GM19328 (cell line): Measurements from ENCODE around the gene SAMD4A.

Experiments
- ATAC-seq: cut with Tn5 transposase; IDR thresholded peaks from one replicate; pipeline ENCODE4 v1.9.1; 2021; ENCODE audit warnings: mild to moderate bottlenecking, moderate library complexity; ENCODE audit not compliant: unreplicated experiment

Gene SAMD4A

DNA sequence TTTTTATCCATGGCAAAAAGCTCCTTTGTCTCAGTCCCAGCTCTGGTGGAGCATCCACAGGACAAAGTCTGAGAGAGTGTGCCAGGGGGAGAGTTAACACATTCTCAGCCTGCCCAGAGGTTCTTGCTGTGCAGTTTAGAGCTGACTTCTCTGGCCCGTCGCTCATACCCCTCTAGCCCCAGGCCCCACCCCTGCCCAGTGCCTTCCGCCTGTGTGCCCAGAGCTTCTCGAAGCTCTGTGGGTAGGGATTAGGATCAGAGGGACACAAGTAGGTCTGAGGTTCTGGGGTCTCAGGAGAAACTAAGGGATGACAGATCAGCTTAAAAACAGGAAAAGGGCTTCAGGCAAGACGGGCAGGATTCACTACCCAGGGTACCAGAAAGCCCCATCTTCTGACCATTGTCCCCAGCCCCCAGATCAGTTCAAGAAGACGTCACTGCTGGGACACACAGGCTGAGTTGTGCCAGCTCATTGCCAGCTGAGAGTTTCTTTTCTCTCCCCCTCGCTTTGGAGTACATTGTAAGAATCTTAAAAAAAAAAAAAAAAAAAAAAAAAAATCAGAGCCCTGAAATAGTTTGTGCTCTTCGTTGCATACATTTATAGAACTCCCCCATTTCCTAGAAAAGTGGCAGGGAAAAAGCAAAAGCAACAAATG is 208.7 kb downstream of the SAMD4A start:
- ATAC-seq = no peak

GRCh38 chr14:54776361-54777001 is 209.6 kb downstream of the SAMD4A start:
- no peak for ATAC-seq

DNA sequence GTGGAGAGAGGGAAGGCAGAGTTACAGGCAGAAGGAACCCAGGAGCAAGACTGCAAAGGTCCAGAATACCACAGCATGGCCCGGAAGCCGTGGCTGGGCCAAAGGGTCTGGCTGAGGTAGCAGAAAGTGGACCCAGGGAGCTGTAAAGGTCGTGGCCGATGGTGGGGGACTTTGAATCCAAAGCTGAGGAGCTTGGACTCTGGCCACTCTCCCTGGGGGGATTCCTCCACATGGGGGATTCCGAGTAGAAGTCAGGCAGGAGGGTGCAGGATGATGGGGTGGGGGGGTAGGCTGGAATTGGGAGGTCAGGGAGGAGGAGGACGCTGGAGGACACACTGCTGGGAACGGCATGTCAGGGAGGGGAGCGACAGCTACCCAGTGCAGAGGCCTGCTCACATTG is 210.5 kb downstream of the SAMD4A start:
- ATAC-seq = no peak

DNA sequence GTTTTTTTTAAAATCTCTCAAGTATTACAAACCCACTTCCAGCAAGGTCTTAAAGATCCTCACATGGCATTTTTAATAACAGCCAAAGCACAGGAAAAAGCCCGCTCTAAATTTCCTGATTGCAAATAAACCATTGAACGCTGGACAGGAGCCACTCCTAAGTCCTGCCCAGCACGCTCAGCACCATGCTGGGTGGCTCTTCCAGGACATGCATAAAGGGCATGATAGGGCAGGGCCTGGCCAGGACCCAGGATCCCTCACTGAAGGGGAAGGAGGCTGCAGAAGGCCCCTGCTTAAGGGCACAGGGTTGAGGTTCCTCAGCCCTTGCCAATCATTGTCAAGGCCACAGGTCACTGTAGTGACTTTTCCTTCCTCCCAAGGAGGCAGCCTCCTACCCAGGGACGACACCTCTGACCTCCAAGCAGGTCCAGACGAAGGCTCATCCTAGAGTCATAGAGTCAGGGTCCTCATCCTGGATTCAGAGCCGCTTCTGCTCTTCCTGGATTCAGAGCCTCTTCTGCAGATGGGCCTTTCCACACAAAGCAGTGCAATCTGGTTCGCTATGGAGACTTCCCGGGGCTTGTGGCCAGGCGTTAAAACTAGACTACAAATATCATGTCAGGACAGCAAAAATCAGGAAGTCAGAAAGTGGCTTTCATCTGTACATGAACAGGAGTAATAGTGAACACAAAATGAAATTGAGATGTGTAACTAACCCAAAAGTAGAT is 211.9 kb downstream of the SAMD4A start:
- ATAC-seq = no peak

DNA sequence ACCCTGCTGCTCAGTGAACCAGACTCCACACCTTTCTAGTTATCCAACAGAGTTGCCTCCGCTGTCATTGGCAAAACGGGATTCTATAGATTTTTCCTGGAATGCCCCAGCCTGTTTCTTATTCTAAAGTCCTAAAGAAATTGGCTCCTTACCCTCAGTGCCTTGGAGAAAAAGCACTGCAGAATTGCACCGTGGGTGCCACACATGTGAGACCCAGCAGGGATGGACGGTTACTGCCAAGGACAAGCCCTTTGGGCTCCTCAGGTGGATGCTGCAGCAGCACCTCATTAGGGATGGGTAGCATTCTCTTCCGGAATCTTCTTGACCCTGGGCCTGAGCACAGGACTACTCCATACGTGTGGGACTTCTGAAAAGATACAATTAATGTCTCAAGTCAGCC is 214.2 kb downstream of the SAMD4A start:
- no peak for ATAC-seq

DNA sequence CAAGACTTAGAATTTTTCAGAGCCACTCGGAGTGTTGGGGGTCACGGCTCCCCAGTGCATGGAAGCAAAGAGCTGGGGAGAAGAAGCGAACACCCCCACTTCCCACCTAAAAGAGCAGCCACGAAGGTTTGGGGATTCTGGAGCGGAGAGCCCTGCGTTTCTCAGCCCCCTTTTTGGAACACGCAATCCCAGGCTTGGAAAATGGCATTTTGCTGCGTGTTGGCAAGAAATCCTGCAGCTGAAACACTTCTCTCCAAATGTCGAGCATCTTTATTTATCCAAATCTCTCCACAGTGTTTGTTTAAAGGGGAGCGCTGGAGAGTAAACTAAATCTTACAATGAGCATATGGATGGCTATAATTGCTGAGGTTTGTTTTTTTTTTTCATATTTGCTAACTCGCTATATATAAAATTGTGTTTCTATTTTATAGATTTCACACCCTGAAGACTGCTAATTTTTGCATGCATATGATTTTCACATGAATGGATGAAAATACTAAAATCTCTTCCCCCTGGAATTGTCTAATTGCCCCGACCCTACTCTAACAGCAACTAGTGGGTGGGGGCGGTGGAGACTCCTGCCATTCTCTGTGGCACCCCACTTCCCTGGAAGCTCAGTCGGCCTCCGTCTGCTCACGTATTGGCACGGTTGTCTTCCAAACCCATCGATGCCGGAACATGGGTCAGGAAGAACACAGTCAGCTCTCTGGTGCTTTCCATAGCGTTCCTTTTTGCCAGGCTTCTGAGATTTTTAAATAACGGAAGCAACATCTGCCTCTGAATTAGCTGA is 215.2 kb downstream of the SAMD4A start:
- ATAC-seq = no peak

GRCh38 chr14:54782751-54783659 is 216.1 kb downstream of the SAMD4A start:
- ATAC-seq = peak; percentile 87

GRCh38 chr14:54783660-54784015 is 216.7 kb downstream of the SAMD4A start:
- no peak for ATAC-seq

DNA sequence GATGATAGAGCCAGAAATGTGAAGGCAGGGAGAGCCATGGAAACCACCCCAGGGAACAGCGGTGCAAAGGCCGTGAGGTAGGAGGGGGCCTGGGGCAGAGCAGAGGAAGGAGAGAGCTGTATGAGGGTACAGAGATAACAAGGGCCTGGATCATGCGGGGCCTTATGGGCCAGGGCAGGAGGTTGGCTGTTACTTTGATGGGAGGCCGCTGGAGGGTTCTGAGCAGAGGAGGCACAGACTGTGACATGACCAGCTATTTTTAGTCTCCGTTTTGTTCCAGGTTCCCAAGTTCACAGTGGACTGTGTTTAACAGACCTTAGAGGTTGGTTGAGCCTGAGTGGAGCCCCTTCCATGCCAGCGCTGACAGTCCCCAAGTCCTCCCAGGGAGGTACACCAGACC is 217.1 kb downstream of the SAMD4A start:
- ATAC-seq = no peak

GRCh38 chr14:54784657-54785056 is 217.7 kb downstream of the SAMD4A start:
- ATAC-seq = no peak

- no peak for ATAC-seq
These were observed 218.3 kb downstream of the SAMD4A start for GRCh38 chr14:54785136-54785777.

GRCh38 chr14:54785778-54786770 is 219.1 kb downstream of the SAMD4A start:
- ATAC-seq = no peak

DNA sequence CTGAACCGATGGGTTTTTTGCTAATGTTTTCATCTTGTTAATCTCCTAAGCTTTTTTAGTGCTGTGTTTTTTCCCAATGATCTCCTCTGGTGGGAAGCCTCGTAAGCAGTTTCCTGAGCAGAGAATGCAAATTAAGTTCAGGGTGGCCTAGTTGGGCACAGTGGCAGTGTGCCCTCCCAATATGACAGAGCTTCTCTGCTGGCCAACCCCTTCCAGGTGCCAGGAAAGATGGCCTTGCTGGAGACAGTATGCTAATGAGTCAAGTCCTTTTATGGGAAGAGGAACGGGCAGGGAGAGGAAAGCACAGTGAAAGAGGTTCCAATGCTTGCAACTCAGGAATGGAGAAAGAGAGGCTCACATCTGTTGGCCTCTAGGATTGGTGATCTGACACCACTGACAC is 219.9 kb downstream of the SAMD4A start:
- no peak for ATAC-seq

- no peak for ATAC-seq
These were observed 220.3 kb downstream of the SAMD4A start for GRCh38 chr14:54787261-54787660.

- no peak for ATAC-seq
These were observed 221.8 kb downstream of the SAMD4A start for GRCh38 chr14:54788701-54789100.

DNA sequence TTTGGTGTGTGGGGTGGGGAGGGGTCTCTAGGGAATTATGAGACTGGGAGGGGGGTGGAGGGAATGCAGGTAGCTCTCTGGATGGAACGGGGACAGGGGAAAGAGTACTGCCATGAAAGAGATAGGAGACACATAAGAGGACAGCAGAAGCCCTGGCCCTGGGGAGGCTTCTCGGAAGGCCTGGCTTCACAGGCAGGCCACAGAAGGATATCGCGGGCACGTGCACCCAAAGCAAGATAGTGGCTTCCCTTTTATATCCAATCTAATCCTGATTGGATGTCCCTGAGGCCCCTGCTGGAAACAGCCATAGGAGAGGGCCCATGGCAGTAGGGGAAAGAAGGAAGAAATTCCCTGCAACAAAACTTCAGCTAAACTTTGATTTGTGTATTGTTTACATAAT is 222.2 kb downstream of the SAMD4A start:
- ATAC-seq = no peak

DNA sequence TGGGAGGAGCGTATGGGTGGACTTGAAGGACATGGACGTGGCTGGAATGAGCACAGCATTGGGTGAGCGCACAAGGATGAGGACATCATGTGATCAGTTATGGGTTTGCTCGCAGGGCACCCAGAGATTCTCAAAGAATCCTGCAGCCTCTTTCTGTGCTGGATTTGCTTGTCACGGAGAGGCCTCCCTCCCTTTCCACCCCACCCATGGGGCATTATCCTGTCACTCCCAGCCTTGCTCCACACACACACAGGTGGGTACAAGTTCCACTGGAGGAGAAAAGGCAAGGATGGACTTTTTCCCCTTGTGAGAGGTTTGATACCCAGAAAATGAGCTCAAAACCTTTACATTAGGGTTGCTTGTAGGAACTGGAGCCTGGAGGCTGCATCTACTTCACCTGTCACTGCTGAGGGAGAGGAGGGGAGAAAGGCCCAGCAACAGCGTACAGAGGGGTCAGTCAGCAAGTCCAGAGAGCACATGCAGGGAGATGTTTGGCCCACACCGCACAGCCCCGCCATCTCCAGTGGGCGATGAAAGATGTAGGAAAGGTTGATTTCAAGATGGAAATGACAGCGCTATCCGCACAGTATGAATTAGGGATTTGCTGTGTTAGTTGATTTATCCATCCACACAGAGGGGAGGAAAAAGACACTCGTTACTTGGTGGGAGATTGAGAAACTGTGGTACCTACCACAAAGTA is 223.0 kb downstream of the SAMD4A start:
- no peak for ATAC-seq

GRCh38 chr14:54791001-54791400 is 224.1 kb downstream of the SAMD4A start:
- no peak for ATAC-seq
